Superior temporal gyrus (tissue), 1 donor: ENCODE measurements around the gene PHACTR3.

Experiments
- DNase-seq: peaks from one replicate; pipeline ENCODE4 v3.0.0-alpha.2; 2016; ENCODE audit errors: extremely low spot score

Gene PHACTR3

GRCh38 chr20:59814840-59815340 lies 210.6 kb downstream of the PHACTR3 start:
- DNase-seq = no peak

GRCh38 chr20:59816146-59816738 lies 211.9 kb downstream of the PHACTR3 start:
- DNase-seq = no peak

GRCh38 chr20:59817406-59817805 lies 213.1 kb downstream of the PHACTR3 start:
- DNase-seq = no peak

GRCh38 chr20:59817846-59818615 lies 213.7 kb downstream of the PHACTR3 start:
- no peak for DNase-seq

- DNase-seq = no peak
Observed at GRCh38 chr20:59818911-59819310, 214.6 kb downstream of the PHACTR3 start.

- no peak for DNase-seq
Observed at GRCh38 chr20:59819496-59820203, 215.3 kb downstream of the PHACTR3 start.

GRCh38 chr20:59820204-59821041 lies 216.1 kb downstream of the PHACTR3 start:
- peak; percentile 80 for DNase-seq

GRCh38 chr20:59821201-59821600 lies 216.9 kb downstream of the PHACTR3 start:
- DNase-seq = no peak

GRCh38 chr20:59821788-59822187 lies 217.4 kb downstream of the PHACTR3 start:
- DNase-seq = no peak

- no peak for DNase-seq
Observed at GRCh38 chr20:59822291-59823029, 218.1 kb downstream of the PHACTR3 start.

GRCh38 chr20:59823030-59823423 lies 218.7 kb downstream of the PHACTR3 start:
- no peak for DNase-seq

- DNase-seq = peak; percentile 46
Observed at GRCh38 chr20:59823491-59824259, 219.3 kb downstream of the PHACTR3 start.

GRCh38 chr20:59824711-59825562 lies 220.6 kb downstream of the PHACTR3 start:
- DNase-seq = no peak

GRCh38 chr20:59825563-59825920 lies 221.2 kb downstream of the PHACTR3 start:
- DNase-seq = no peak

GRCh38 chr20:59825944-59826759 lies 221.8 kb downstream of the PHACTR3 start:
- DNase-seq = no peak

- DNase-seq = no peak
Observed at GRCh38 chr20:59827138-59828056, 223.1 kb downstream of the PHACTR3 start.
